Neural cell (in vitro differentiated cells): ENCODE results near the gene RGS18. TPM values are rescaled to one million over a fixed set of nuclear protein-coding genes. Genes with fewer than 3 reads are reported as not detected.

Experiments used
- H2AFZ ChIP-seq: fragments of 200-600, 300-800 bp; sonication (generic), shearing (Covaris generic); 2 replicates; pipeline ENCODE4 v1.6.0; 2014; ENCODE audit warnings: low read depth, mild to moderate bottlenecking, antibody characterized with exemption, low read length, moderate library complexity
- H3F3A ChIP-seq: fragments of 200-600 bp; shearing (Covaris generic); 2 replicates; pipeline ENCODE4 v1.6.1; 2016; ENCODE audit warnings: mild to moderate bottlenecking, moderate library complexity, mixed read lengths, antibody characterized with exemption, low read length; ENCODE audit not compliant: insufficient read depth, poor library complexity, severe bottlenecking
- H3K27ac ChIP-seq: fragments of 200-600, 300-800 bp; sonication (generic), shearing (Covaris generic); 2 replicates; pipeline ENCODE4 v1.5.1; 2014; ENCODE audit warnings: mild to moderate bottlenecking, low read length, moderate library complexity
- H3K27me3 ChIP-seq: fragments of 300-800, 200-600 bp; sonication (generic), shearing (Covaris generic); 2 replicates; pipeline ENCODE4 v1.6.0; 2014; ENCODE audit warnings: mild to moderate bottlenecking, low read depth, low read length, moderate library complexity; ENCODE audit not compliant: insufficient read depth
- H3K36me3 ChIP-seq: fragments of 300-800, 200-600 bp; sonication (generic), shearing (Covaris generic); 2 replicates; pipeline ENCODE4 v1.5.1; 2014; ENCODE audit warnings: mild to moderate bottlenecking, antibody characterized with exemption, low read length, moderate library complexity; ENCODE audit not compliant: insufficient read depth
- H3K4me2 ChIP-seq: fragments of 300-800, 200-600 bp; sonication (generic), shearing (Covaris generic); 2 replicates; pipeline ENCODE4 v1.6.0; 2014; ENCODE audit warnings: mild to moderate bottlenecking, low read length
- H3K4me3 ChIP-seq: fragments of 300-800, 200-600 bp; sonication (generic), shearing (Covaris generic); 2 replicates; pipeline ENCODE4 v1.5.1; 2014; ENCODE audit warnings: mild to moderate bottlenecking, low read length, moderate library complexity
- H3K79me2 ChIP-seq: fragments of 200-600 bp; shearing (Covaris generic); replicated peaks from 2 replicates; pipeline ENCODE4 v1.6.0; 2014; ENCODE audit warnings: mild to moderate bottlenecking, low read length, moderate library complexity; ENCODE audit not compliant: insufficient read depth
- H3K9ac ChIP-seq: fragments of 300-800, 200-600 bp; sonication (generic), shearing (Covaris generic); 2 replicates; pipeline ENCODE4 v1.6.1; 2016; ENCODE audit warnings: mild to moderate bottlenecking, low read length, mixed read lengths
- H3K9me2 ChIP-seq: fragments of 200-600 bp; shearing (Covaris generic); 2 replicates; pipeline ENCODE4 v1.6.1; 2016; ENCODE audit warnings: mild to moderate bottlenecking, low read length, mixed read lengths; ENCODE audit not compliant: insufficient read depth
- H3K9me3 ChIP-seq: fragments of 200-600, 300-800 bp; sonication (generic), shearing (Covaris generic); 2 replicates; pipeline ENCODE4 v1.6.1; 2016; ENCODE audit warnings: mild to moderate bottlenecking, mixed run types, low read length, moderate library complexity, mixed read lengths
- H4K20me1 ChIP-seq: fragments of 200-600 bp; shearing (Covaris generic); 2 replicates; pipeline ENCODE4 v1.6.1; 2016; ENCODE audit warnings: mild to moderate bottlenecking, mixed run types; ENCODE audit not compliant: insufficient read depth
- EP300 ChIP-seq: fragments of 450-650 bp; conservative IDR thresholded peaks from 2 replicates; pipeline ENCODE4 v1.6.1; 2014; ENCODE audit warnings: antibody characterized with exemption, mild to moderate bottlenecking, moderate library complexity; ENCODE audit not compliant: poor library complexity, severe bottlenecking
- EZH2 ChIP-seq: fragments of 200-600, 300-800 bp; shearing (Covaris generic), sonication (generic); IDR thresholded peaks from 2 replicates; pipeline ENCODE4 v1.6.1; 2014; ENCODE audit warnings: antibody characterized with exemption, low read length, borderline replicate concordance, mild to moderate bottlenecking; ENCODE audit not compliant: insufficient read depth, poor library complexity, severe bottlenecking
- MXI1 ChIP-seq: fragments of 450-650 bp; conservative IDR thresholded peaks from 2 replicates; pipeline ENCODE4 v1.6.1; 2014; ENCODE audit warnings: antibody characterized with exemption, mild to moderate bottlenecking; ENCODE audit not compliant: poor library complexity, severe bottlenecking
- POLR2AphosphoS5 ChIP-seq: IDR thresholded peaks from 2 replicates; pipeline ENCODE4 v1.6.1; 2012
- RAD21 ChIP-seq: fragments of 450-650 bp; conservative IDR thresholded peaks from 2 replicates; pipeline ENCODE4 v1.6.1; 2014; ENCODE audit warnings: antibody characterized with exemption, mild to moderate bottlenecking, moderate library complexity
- SMC3 ChIP-seq: fragments of 450-650 bp; conservative IDR thresholded peaks from 2 replicates; pipeline ENCODE4 v1.6.1; 2014; ENCODE audit warnings: antibody characterized with exemption, mild to moderate bottlenecking, moderate library complexity; ENCODE audit not compliant: poor library complexity
- TAF1 ChIP-seq: IDR thresholded peaks from 2 replicates; pipeline ENCODE4 v1.6.1; 2012; ENCODE audit warnings: low read depth
- polyA plus RNA-seq: library from polyadenylated mRNA; depleted of rRNA; stranded (reverse); fragments of >200 nt; gene quantifications from 2 replicates; pipeline ENCODE4 v1.2.3, GENCODE V29; 2014
- TF ChIP-seq, protein P1 (sequence below): fragments of 450-650 bp; IDR thresholded peaks from 2 replicates; pipeline ENCODE4 v1.5.1; 2014; ENCODE audit warnings: antibody characterized with exemption, mild to moderate bottlenecking, moderate library complexity; ENCODE audit not compliant: poor library complexity, severe bottlenecking
- TF ChIP-seq, protein P2 (sequence below): IDR thresholded peaks from 2 replicates; pipeline ENCODE4 v1.6.1; 2012; ENCODE audit warnings: borderline replicate concordance

The RGS18 gene
- polyA plus RNA-seq, 1 donor from 2014 or later, result not detected

DNA sequence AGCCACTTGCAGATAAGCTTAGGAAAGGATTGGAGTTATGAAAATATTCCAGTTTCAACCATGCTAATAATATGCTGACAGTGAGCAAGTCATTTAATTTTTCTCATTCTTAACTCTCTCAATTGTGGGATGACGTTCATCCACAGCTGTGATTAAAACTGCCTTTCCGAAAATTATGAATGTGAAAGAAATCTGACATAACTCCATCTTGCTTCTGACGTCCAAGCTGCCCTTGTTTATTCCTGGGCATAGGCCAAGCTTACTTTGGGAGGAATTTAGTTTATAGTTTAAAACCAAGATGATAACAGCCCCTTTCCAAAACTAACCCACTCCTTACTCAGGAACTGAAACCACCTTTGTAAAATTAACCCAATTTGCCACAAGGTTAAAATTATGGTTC is 11.0 kb upstream of the RGS18 start:
- Histone ChIP-seq H3K9me3 (no peaks in the 10 kb centered on the region), H3K9ac (no peak overlapping the region), H3F3A (no peaks in the 10 kb centered on the region), H3K4me2 (no peak overlapping the region), H3K27ac (no peak overlapping the region), H2AFZ (no peak overlapping the region), H3K9me2 (no peaks in the 10 kb centered on the region), H3K79me2 (no peaks in the 10 kb centered on the region), H4K20me1 (no peaks in the 10 kb centered on the region), H3K36me3 (no peaks in the 10 kb centered on the region), H3K27me3 (no peaks in the 10 kb centered on the region), H3K4me3 (no peak overlapping the region)
- TF ChIP-seq, protein P1, sequence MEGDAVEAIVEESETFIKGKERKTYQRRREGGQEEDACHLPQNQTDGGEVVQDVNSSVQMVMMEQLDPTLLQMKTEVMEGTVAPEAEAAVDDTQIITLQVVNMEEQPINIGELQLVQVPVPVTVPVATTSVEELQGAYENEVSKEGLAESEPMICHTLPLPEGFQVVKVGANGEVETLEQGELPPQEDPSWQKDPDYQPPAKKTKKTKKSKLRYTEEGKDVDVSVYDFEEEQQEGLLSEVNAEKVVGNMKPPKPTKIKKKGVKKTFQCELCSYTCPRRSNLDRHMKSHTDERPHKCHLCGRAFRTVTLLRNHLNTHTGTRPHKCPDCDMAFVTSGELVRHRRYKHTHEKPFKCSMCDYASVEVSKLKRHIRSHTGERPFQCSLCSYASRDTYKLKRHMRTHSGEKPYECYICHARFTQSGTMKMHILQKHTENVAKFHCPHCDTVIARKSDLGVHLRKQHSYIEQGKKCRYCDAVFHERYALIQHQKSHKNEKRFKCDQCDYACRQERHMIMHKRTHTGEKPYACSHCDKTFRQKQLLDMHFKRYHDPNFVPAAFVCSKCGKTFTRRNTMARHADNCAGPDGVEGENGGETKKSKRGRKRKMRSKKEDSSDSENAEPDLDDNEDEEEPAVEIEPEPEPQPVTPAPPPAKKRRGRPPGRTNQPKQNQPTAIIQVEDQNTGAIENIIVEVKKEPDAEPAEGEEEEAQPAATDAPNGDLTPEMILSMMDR, result no peak
- TF ChIP-seq POLR2AphosphoS5, result no peak
- TF ChIP-seq SMC3, result no peak
- TF ChIP-seq TAF1, result no peak
- TF ChIP-seq EZH2, result no peak
- TF ChIP-seq EP300, result no peak
- TF ChIP-seq, protein P2, sequence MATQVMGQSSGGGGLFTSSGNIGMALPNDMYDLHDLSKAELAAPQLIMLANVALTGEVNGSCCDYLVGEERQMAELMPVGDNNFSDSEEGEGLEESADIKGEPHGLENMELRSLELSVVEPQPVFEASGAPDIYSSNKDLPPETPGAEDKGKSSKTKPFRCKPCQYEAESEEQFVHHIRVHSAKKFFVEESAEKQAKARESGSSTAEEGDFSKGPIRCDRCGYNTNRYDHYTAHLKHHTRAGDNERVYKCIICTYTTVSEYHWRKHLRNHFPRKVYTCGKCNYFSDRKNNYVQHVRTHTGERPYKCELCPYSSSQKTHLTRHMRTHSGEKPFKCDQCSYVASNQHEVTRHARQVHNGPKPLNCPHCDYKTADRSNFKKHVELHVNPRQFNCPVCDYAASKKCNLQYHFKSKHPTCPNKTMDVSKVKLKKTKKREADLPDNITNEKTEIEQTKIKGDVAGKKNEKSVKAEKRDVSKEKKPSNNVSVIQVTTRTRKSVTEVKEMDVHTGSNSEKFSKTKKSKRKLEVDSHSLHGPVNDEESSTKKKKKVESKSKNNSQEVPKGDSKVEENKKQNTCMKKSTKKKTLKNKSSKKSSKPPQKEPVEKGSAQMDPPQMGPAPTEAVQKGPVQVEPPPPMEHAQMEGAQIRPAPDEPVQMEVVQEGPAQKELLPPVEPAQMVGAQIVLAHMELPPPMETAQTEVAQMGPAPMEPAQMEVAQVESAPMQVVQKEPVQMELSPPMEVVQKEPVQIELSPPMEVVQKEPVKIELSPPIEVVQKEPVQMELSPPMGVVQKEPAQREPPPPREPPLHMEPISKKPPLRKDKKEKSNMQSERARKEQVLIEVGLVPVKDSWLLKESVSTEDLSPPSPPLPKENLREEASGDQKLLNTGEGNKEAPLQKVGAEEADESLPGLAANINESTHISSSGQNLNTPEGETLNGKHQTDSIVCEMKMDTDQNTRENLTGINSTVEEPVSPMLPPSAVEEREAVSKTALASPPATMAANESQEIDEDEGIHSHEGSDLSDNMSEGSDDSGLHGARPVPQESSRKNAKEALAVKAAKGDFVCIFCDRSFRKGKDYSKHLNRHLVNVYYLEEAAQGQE, result no peak
- no peak for TF ChIP-seq RAD21
- TF ChIP-seq MXI1, result no peak

DNA sequence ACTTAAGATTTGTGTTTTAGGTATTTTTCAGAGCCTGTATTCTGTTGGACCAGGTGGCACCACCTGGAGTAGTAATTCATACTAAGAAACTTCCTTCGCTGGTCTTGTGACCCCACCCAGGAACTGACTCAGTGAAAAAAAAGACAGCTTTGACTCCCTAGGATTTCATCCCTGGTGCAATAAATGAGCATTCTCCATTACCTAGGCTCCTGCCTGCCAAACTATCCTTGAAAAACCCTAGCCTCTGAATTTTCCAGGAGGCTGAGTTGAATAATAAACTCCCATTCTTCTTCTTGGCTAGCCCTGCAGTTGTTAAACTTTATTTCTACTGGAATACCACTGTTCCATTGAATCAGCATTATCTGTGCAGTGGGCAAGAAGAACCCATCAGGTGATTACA is 10.6 kb upstream of the RGS18 start:
- Histone ChIP-seq H3F3A (no peaks in the 10 kb centered on the region), H3K9me3 (no peaks in the 10 kb centered on the region), H4K20me1 (no peaks in the 10 kb centered on the region), H3K27ac (no peak overlapping the region), H3K4me3 (no peak overlapping the region), H2AFZ (no peak overlapping the region), H3K9me2 (no peaks in the 10 kb centered on the region), H3K36me3 (no peaks in the 10 kb centered on the region), H3K4me2 (no peak overlapping the region), H3K27me3 (no peaks in the 10 kb centered on the region), H3K9ac (no peak overlapping the region), H3K79me2 (no peaks in the 10 kb centered on the region)
- TF ChIP-seq, protein P1, result no peak
- TF ChIP-seq, protein P2, result no peak
- no peak for TF ChIP-seq SMC3
- no peak for TF ChIP-seq TAF1
- no peak for TF ChIP-seq EZH2
- no peak for TF ChIP-seq POLR2AphosphoS5
- no peak for TF ChIP-seq EP300
- no peak for TF ChIP-seq MXI1
- no peak for TF ChIP-seq RAD21
